Brain microvascular endothelial cell (primary cell): Measurements from ENCODE around the gene RAET1G.

Experiments
- DNase-seq: peaks from one replicate; pipeline ENCODE4 v3.0.0-alpha.2; 2020
- H3K27ac ChIP-seq: fragments of 250-450 bp; sonication (Bioruptor Pico); 2 replicates; pipeline ENCODE4 v1.5.1; 2020; ENCODE audit warnings: mild to moderate bottlenecking, moderate library complexity
- H3K27me3 ChIP-seq: fragments of 250-450 bp; sonication (Bioruptor Pico); replicated peaks from 2 replicates; pipeline ENCODE4 v1.5.1; 2020; ENCODE audit warnings: mild to moderate bottlenecking
- H3K36me3 ChIP-seq: fragments of 250-450 bp; sonication (Bioruptor Pico); replicated peaks from 2 replicates; pipeline ENCODE4 v1.5.1; 2020; ENCODE audit warnings: mild to moderate bottlenecking
- H3K4me3 ChIP-seq: 2 replicates; pipeline ENCODE4 v1.5.1; 2011; ENCODE audit warnings: low read depth, mild to moderate bottlenecking, control low read depth, low read length, moderate library complexity
- CTCF ChIP-seq: IDR thresholded peaks from 2 replicates; pipeline ENCODE4 v1.5.1; 2011; ENCODE audit warnings: low read depth, mild to moderate bottlenecking, moderate library complexity, low read length, control low read depth, inconsistent platforms; ENCODE audit errors: missing control alignments
- in situ Hi-C: cut with HindIII; loops from 2 replicates; pipeline ENCODE4 v1.10.0; 2017; ENCODE audit warnings: low sequenced_read_pairs, low pct_ligation_motif_present

Gene RAET1G

GRCh38 chr6:149942461-149942829 lies 19.5 kb upstream of the RAET1G start:
- peak overlapping the region; percentile 73 for H3K4me3 ChIP-seq
- H3K27ac ChIP-seq: no peak overlapping the region
- peak; percentile 25 for TF ChIP-seq CTCF
- no peaks in the 10 kb centered on the region for H3K36me3 ChIP-seq
- H3K27me3 ChIP-seq: peaks cover 28% of the 10 kb centered on the region
- in situ Hi-C loops: no loop called here
- no peak for DNase-seq

GRCh38 chr6:149941583-149942460 lies 18.9 kb upstream of the RAET1G start, which contains the start of gene ULBP2:
TSS of gene ULBP2 (plus strand) at chr6:149942014. CDS start at chr6:149942073, 59 bp downstream.
- Histone ChIP-seq H3K4me3 (peak within 1 kb of the TSS; percentile 73), H3K27me3 (peaks cover 32% of the 10 kb centered on the region), H3K36me3 (no peaks in the 10 kb centered on the region), H3K27ac (peak within 1 kb of the TSS; percentile 44)
- peak; percentile 94 for DNase-seq
- no peak for TF ChIP-seq CTCF
- in situ Hi-C loops: no loop called here

GRCh38 chr6:149940672-149940982 lies 17.7 kb upstream of the RAET1G start:
- DNase-seq: no peak
- no peak for TF ChIP-seq CTCF
- Histone ChIP-seq H3K27me3 (peaks cover 40% of the 10 kb centered on the region), H3K4me3 (no peak overlapping the region), H3K27ac (no peak overlapping the region), H3K36me3 (no peaks in the 10 kb centered on the region)
- in situ Hi-C loops: no loop called here

- peaks cover 40% of the 10 kb centered on the region for H3K27me3 ChIP-seq
- no peak for TF ChIP-seq CTCF
- no peak for DNase-seq
- in situ Hi-C loops: no loop called here
- no peak overlapping the region for H3K27ac ChIP-seq
- no peak overlapping the region for H3K4me3 ChIP-seq
- no peaks in the 10 kb centered on the region for H3K36me3 ChIP-seq
Measured at GRCh38 chr6:149939909-149940671, 17.2 kb upstream of the RAET1G start.

GRCh38 chr6:149939356-149939648 lies 16.4 kb upstream of the RAET1G start:
- no peak for TF ChIP-seq CTCF
- Histone ChIP-seq H3K27ac (no peak overlapping the region), H3K36me3 (no peaks in the 10 kb centered on the region), H3K4me3 (no peak overlapping the region), H3K27me3 (peaks cover 44% of the 10 kb centered on the region)
- no peak for DNase-seq
- in situ Hi-C loops: no loop called here
